Suppressor macrophage treated with lipopolysaccharide for 1 hour (primary cell): Measurements from ENCODE around the gene CDC42BPA.

ENCODE experiments used
- DNase-seq, 3 donors: peaks; one replicate each; pipeline ENCODE4 v3.0.0-alpha.2; 2020 to 2022

Gene CDC42BPA

DNA sequence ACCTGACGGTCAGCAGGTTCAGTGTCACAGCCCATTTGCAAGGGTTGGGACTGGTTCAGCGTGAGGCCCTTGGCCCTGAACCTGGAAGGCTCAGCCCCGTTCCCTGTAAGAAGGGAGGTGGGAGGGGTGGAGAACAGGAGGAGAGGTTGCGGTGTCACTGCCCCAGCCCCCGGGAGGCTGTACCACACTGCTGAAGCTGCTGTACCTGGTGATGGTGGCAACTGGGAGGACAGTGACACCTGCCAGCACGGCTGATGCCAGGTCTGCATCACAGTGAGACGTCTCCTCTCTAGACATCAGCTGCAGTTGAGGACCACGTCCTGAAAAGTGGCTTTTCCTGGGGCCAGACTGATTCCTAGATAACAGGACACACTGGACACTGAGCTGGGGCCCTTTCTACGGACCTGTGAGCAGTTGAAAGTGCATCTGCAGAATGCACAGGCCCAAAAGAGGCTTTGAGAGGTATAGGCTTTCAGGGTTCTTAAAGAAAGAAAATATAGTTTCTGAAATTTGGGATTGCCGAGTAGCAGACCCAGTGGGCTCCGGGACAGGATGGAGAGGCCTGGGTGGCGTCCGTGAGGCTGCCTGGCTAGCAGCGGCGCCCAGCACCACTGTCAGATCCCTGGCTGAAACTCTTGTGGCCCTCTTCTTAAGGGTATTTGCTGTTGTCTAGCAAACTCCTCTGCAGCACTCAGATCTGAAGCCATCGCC, 330.5 kb downstream of the CDC42BPA start:
- DNase-seq, result no peak

DNA sequence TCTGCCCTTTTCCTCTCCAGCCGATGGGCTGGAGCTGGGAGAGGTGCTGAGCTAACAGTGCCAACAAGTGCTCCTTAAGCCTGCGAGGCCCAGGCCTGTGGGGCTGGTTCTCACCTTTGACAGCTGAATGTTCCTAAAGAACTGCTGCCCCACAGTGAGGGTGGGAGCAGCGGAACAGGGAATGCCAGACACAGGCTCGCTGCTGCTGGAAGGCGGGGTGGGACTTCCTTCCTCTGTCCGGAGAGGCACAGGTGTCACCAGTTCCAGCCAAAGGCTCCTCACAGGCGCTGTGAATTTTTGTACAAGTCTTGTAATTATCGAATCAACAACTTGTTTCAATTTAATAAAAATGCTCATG, 331.1 kb downstream of the CDC42BPA start:
- DNase-seq, result no peak

DNA sequence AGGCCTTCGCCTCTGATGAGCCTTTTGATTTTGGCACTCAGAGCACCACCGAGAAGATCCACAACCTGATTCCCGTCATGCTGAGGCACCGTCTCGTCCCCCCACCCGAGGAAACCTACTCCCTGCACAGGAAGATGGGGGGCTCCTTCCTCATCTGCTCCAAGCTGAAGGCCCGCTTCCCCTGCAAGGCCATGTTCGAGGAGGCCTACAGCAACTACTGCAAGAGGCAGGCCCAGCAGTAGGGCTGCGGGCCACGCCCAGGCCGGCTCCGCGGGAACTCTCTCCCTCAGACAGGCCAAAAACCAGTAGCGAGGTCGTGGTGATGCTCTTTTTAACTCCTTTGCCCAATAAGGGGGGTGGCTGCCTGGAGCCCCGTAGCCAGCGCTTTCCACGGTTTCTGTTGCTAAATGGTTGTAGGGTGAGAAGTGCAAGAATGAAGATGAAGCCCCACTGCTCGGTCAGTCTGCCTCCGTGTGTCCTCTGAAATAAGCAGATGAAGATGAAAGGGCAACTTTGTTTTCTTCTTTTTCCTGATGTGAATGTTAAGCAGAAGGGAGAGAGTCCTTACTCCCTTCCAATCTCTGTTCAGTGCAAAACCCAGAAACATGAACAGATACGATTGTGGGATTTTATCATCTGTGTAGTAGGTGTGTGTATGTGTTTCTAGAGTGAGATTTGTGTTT, 331.7 kb downstream of the CDC42BPA start:
- no peak for DNase-seq

DNA sequence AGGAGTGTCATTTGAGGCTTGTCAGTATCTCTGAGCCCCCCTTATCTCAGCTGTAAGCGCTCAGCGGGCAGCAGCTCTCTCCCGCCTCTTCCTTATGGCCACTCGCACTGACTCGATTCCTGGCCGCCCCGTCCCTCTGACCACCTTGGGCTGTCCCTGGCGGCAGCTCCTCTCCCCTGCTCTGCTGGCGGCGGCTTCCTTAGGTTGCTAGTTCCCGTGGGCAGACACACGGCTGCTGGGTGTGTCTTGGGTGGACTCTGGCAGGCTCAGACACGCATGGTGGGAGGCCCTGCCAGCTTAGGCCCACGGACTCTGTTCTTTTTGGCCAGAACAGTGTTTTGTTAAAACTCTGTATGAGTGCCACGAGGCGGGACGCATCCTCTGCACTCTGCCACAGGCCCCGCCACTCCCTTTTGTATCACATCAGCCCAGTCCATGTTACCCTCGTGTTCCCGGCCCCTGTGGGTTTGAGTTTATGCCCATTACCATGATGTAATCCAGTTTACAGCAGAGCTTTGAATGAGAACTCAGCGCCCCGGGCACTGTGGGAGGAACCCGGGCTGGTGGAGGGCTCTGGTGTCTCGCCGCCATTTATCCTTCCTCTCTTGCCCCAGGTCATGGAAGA, 332.3 kb downstream of the CDC42BPA start:
- no peak for DNase-seq

DNA sequence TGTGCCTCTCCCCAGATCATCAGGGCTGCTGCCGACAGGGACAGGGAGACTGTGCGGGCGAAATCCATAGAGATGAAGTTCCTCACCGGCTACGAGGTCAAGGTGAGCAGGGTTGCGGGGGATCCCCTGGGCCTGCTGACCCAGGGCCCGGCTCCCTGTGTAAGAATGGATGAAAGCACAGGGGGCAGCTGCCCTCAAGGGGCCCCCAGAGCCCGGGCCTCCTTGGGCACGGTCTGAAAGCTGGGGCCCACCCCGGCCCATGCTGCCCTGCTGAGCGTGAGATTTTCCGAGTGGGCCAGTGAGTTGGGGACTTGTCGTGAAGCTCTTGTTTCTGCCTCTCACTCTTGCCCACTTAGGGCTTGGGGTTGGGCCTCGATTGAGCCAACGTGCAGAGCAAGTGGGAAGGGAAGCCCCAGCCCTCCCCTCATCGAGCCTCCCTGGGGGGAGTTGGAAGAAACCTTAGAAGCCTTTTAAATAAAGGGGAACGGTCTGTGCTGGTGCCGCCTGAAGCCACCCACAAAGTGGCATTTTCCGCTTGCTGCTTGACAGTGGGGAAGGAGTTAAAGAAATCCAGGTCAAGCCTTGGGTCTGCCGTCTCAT, 333.0 kb downstream of the CDC42BPA start:
- DNase-seq, result no peak

DNA sequence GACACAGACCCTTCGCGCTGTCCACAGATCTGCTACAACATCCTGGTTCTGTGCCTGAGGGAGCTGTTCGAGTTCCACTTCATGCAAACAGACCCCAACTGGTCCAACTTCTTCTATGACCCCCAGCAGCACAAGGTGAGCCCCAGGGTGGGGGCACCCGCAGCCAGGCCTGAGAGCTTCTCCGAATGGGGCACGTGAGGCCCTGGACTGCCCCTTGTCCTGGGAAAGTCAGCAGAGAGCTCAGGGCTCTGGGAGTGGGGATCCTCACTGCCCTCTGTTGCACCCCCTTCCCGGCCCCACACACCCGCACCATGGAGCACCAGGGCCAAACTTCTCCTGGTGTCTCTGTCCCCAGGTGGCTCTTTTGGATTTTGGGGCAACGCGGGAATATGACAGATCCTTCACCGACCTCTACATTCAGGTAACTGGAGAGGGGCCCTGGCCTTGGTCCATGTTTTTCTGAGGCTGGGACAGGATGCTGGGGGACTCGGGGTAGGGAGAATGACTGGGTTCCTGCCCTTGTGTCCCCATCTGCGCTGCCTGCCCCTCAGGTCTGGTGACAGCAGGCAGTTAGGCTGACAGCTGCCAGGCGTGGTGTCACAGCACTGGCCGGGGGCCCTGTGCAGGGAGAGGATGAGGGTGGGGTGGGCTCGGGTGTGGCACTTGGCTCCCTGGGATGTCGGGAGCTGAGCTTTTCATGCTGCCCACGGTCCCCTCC, 333.6 kb downstream of the CDC42BPA start:
- no peak for DNase-seq

DNA sequence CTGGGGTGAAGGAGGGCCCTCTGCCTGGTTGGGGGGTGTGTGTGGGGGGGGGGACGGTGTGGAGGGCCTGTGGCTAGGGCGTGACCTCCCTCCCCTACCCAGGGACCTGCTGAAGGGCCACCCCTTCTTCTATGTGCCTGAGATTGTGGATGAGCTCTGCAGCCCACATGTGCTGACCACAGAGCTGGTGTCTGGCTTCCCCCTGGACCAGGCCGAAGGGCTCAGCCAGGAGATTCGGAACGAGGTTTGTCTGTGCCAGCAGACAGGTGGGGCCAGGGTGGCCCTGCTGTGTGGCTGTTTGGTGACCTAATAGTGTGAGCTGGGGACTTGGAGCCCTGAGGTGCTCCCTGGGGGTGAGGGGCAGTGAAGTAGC, 334.3 kb downstream of the CDC42BPA start:
- no peak for DNase-seq

DNA sequence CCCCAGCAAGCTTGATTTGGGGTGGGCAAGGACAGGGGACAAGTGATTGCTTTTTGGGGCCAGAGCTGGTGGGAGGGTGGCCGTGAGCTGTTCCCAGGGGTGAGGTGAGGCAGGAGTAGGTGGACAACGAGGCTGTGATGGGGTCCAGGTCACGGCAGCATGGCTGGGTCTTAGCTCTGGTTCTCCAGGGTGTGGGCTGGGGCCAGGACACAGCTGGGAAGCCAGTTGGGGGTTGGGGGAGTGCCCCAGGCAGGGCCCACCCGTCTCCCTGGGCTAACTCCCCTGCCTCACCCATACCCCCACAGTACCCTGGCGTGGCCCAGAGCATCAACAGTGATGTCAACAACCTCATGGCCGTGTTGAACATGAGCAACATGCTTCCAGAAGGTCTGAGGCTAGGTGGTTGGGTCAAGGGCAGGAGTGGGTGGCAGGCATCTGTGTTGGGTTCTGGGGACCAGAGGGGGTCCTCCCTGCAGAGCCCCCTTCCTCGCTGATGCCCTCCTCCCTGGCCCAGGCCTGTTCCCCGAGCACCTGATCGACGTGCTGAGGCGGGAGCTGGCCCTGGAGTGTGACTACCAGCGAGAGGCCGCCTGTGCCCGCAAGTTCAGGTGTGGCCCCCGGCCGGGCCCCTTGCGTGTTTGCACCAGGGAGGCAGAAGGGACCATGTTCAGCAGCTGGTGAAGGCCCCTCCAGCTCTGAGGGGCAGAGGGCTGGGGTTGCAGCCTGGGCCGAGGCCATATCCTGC, 334.9 kb downstream of the CDC42BPA start:
- DNase-seq, result no peak

DNA sequence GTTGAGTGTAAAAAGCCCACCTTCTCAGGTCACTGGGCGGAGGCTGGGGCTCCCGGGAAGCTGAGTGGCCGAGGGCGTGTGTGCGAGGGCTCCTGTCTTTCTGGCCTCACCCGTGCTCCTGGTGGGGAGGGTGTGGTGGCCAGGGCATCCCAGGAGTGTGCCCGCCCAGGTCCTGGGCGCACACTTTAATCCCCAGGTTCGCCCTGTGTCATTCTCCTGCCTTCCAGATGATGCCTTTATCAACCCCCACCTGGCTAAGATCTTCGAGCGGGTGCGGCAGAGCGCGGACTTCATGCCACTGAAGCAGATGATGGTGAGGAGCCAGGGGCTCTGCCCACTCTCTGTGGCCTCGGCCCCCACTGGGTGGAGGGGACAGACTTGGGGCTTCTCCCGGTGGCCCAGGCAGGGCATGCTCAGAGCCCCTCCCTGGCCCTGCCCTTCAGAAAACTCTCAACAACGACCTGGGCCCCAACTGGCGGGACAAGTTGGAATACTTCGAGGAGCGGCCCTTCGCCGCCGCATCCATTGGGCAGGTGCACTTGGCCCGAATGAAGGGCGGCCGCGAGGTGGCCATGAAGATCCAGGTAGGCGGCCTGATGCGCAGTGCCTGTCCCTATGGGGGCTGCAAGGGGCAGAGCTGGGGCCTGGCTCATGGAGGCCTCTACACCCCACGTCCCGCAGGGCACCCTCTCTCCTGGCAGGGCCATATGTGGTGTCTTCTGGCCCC, 335.7 kb downstream of the CDC42BPA start:
- no peak for DNase-seq

DNA sequence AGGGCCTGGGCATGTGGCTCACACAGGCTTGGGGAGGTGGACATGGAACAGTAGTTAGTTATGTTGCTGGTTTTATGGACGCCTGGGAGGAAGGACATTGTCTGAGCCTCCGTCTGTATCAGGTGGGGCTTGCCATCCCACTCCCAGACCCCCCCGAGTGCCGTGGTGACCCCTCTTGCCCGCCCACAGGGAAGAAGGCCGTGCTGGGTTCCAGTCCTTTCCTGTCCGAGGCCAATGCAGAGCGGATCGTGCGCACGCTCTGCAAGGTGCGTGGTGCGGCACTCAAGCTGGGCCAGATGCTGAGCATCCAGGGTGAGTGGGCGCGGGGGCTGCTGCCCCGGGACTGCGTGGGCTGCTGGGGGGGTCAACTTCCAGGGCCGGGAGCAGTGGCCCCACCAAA, 336.5 kb downstream of the CDC42BPA start:
- DNase-seq, result no peak

DNA sequence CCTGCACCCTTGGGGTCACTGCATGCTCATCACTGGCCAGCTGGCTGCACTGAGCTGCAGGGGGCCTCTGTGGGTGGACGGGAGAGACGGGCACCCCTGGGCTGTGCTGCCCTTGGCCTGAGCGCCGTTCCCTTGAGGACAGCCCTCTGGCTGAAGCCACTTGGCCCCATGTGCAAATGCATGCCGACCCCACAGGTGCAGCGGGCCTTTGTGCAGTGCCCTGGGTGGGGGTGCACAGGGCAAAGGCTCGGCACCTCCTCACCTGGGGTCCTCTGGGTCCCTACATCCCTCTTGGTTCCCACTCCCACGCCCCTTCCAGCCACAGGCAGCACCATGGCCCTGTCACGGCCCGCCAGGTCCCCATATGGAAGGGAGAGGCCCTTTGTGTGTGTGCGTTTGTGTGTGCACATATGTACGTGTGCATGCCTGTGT, 336.9 kb downstream of the CDC42BPA start:
- no peak for DNase-seq

DNA sequence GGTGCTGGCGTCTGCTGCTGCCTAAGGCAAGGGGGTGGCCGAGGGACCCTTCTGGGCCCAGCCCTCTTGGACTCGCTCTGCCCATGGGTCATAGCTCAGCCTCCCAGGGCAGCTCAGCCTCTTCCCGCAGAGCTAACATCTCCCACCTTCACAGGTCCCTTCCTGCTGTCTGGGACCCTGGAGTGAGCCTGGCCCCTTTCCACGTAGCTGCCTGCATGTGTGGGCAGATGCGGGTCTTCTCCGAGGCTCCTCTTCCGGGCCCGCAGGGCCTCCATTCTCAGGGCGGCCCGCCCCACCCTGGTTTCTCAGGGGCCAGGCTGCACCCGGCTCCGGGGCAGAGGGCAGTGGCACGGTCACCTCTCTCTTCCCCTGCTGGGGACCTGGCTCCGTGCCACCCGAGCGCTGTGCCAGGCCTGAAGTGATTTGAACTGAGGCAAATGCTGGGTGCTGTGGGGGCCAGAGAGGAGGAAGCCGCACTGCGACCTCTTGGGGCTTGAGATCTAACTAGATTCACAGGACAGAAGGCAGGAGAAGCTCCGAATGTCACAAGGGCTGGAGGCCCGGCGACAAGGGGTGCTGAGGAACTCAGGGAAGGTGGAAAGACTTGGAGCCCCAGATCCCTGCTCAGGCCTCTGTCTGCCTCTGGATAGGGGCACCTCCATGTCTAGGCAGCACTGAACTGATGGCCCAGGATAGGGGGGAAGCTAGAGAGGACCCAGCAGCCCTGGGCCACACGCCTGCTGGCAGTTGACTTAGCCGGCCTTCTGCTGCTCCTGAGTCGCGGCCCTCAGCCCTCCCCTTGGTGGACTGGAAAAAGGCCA, 337.5 kb downstream of the CDC42BPA start:
- no peak for DNase-seq

DNA sequence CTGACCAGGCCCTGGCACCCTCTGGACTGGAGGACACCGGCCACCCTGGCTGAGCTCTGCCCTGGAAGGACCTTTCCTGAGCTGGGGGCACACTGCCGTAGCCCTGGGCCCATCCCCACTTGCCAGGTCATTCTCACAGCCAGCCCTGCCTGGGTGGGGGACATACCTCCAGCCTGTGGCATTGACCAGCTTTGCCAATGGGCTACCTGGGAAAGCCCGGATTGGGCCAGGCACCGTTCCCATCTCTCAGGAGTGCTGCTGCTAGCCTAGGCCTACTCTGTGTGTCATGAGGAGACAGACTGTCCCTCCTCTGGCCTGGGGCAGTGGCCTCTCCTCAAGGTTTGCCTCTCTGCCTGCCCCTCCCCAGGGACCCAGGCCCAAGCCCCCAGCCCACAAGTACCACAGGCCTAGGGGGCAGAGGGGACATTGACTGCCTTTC, 338.2 kb downstream of the CDC42BPA start:
- DNase-seq, result no peak

DNA sequence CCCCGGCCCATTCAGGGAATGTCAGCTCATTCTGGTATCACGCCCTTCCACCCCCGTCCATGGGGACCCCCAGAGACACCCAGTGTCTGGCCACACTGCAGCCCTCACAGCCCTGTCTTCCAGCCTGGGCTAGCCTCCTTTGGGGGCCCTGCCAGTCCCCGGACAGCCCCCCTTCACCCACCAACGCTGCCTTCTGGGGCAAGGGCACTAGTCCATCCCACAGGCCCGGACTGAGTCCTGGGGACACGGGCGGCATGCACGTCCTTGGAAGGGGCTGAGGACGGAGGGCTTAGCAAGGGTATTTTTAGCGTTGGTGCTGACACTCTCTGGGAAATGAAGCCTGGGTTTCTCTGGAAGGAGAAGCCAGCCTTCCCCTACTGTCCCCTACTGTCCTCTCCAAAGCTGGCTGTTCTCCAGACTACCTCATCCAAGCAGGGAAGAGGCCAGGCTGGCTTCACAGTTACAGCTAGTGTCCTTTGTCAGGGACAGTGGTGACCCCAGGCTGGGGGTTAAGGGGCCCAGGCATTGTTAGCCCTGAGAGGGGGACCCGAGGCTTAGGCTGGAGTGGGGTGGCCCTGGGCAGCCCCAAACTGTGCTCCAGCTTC, 338.7 kb downstream of the CDC42BPA start:
- DNase-seq, result no peak

DNA sequence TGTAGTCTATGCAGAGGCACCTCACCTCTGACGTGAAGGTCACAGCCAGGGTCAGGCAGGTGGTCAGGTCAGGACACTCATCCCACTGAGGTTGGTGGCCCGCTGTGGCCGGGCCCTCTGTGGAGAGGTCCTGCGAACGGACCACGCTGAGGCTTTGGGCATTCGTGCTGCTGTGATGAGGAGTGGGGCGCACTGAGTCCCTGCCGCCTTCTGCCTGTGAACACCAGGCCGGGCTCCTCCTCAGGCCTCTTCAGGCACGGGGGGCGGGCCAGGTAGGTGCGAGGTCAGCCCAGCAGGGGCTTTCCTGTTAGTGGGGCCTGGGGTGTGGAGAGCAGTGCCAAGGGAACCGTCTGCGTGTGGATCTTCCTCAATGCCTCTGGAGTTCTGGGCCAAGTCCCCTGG, 339.2 kb downstream of the CDC42BPA start:
- no peak for DNase-seq

DNA sequence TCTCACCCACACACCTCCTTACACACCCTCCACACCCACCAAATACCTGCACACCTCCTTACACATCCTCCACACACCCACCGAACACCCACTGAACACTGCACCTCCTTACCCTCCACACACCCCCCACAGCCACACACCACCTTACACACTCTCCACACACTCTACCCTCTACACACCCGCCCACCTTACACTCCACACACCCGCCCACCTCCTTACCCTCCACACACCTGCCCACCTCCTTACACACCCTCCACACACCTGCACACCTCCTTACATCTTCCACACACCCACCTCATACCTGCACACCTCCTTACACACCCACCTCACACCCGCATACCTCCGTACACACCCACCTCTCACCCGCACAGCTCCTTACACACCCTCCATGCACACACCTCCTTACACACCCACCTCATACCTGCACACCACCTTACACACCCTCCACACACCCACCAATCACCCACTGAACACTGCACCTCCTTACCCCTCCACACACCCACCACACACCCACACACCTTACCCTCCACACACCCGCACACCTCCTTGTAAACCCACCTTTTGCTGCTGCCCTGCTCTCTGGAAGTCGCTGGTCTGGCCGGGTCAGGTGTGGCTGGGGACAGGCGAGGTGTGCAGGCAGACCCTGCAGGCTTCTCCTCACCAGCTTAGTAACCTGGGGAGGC, 339.7 kb downstream of the CDC42BPA start:
- DNase-seq, result no peak

DNA sequence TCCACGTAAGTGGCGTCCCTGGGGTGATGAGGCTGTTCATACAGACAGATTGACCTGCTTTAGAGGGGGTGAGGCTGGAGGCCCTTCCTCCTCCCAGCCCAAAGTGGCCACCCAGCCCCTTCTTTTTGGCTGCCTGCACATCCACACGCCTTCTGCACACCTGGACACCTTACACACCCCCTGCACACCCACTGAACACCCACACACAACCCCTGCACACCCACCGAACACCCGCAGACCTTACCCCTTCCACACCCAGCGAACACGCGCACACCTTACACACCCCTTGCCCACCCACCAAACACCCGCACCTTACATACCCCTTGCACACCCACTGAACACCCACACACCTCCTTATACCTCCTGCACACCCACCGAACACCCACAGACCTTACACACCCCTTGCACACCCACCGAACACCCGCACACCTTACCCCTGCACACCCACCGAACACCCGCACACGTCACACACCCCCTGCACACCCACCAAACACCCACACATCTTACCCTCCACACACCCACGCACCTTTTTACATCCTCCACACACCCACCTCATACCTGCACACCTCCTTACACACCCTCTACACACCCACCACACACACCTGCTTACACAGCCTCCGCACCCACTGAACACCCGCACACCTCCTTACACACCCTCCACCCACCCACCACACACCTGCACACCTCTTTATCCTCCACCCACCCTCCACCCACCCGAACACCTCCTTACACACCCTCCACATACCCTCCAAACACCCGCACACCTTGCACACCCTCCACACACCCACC, 340.5 kb downstream of the CDC42BPA start:
- DNase-seq, result no peak

DNA sequence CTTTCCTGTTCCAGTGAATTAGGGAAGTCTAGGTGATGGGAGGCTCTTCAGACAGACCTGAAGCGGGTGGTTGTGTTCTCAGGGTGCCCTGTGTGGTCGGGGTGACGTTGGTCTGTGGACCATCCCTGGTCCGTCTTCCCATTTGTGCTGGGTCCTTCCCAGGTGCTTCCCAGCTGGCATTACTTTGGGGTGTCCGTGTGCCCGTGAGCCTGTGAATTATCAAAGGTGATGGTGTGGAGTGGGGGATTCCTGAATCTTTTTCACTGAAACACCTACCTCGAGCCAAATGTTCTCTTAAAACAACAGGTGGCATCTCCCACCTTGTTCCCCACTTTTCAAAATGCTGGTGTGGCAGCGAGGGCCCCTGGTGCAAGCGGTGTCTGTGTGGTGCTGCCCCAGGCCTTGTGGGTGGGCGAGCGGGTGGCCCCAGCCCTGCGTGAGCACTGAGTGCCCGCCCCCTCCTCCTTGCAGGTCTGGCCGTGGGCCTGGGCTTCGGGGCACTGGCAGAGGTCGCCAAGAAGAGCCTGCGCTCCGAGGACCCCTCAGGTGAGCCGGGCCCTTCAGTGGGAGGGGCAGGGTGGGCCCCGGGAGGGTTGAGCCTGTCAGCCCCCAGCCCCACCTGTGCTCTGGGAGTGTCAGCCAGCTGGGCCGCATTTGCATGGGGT, 341.2 kb downstream of the CDC42BPA start:
- DNase-seq, result no peak
